GM20000 (cell line): ENCODE data around the gene PGGT1B.

ENCODE experiments used
- DNase-seq: peaks from one replicate; pipeline ENCODE4 v3.0.0; 2012; ENCODE audit warnings: low spot score
- CTCF ChIP-seq: IDR thresholded peaks from 2 replicates; pipeline ENCODE4 v1.5.1; 2012; ENCODE audit warnings: mild to moderate bottlenecking, control low read depth; ENCODE audit errors: extremely low read depth, missing control alignments

The PGGT1B gene

GRCh38 chr5:115296124-115297022 lies 33.7 kb upstream of the PGGT1B start, which contains the start of gene CCDC112:
Gene CCDC112, minus strand, starts transcription at chr5:115296654. Its CDS starts 111 bp downstream, at chr5:115296543.
- no peak for TF ChIP-seq CTCF
- peak; percentile 96 for DNase-seq

GRCh38 chr5:115295777-115296123 lies 33.1 kb upstream of the PGGT1B start:
- no peak for DNase-seq
- TF ChIP-seq CTCF: no peak

- no peak for TF ChIP-seq CTCF
- no peak for DNase-seq
Observed at GRCh38 chr5:115291397-115291796, 28.7 kb upstream of the PGGT1B start.

GRCh38 chr5:115289104-115289503 lies 26.4 kb upstream of the PGGT1B start:
- no peak for DNase-seq
- TF ChIP-seq CTCF: no peak

GRCh38 chr5:115284021-115284420 lies 21.3 kb upstream of the PGGT1B start:
- TF ChIP-seq CTCF: no peak
- no peak for DNase-seq

GRCh38 chr5:115282131-115282530 lies 19.5 kb upstream of the PGGT1B start:
- no peak for TF ChIP-seq CTCF
- DNase-seq: no peak

- DNase-seq: no peak
- no peak for TF ChIP-seq CTCF
Observed at GRCh38 chr5:115274584-115274983, 11.9 kb upstream of the PGGT1B start.
